AG04449 (cell line): Measurements from ENCODE around the gene GSTK1.

ENCODE experiments used
- CTCF ChIA-PET: fragments of 350-600 bp; formaldehyde crosslinking; extraction: SDS; loops from one replicate; lab custom pipeline; 2021; ENCODE audit warnings: antibody characterized with exemption; lab: Yijun Ruan, JAX
- POLR2A ChIA-PET: fragments of 400-600, 350-600 bp; formaldehyde crosslinking; extraction: SDS; loops from one replicate; lab custom pipeline; 2020; ENCODE audit warnings: antibody characterized with exemption, inconsistent platforms; lab: Yijun Ruan, JAX
- DNase-seq: peaks from one replicate; pipeline ENCODE4 v3.0.0-alpha.2; 2010; ENCODE audit warnings: low read depth, low spot score
- H3K4me3 ChIP-seq: 2 replicates; pipeline ENCODE4 v1.5.1; 2011; ENCODE audit warnings: low read depth, mild to moderate bottlenecking, control low read depth, low read length
- CTCF ChIP-seq: IDR thresholded peaks from one replicate; pipeline ENCODE4 v1.5.1; 2011; ENCODE audit warnings: mild to moderate bottlenecking, moderate library complexity, low read length, control low read depth, inconsistent platforms; ENCODE audit not compliant: insufficient read depth; ENCODE audit errors: missing control alignments

Gene GSTK1

GRCh38 chr7:143242306-143242705 lies 20.9 kb upstream of the GSTK1 start:
- no peak for TF ChIP-seq CTCF
- no peak overlapping the region for H3K4me3 ChIP-seq
- no peak for DNase-seq
- POLR2A ChIA-PET, result no interaction called here
- CTCF ChIA-PET, result interaction anchor here (1.1 to 5.1 kb wide), 4 partner anchors 16 to 174 kb away, joined by 3 to 79 read pairs (median 8); no protein-coding TSS in a partner anchor

- CTCF ChIA-PET, result interaction anchor here (1.0 to 5.1 kb wide), 4 partner anchors 15 to 173 kb away, joined by 3 to 79 read pairs (median 5); no protein-coding TSS in a partner anchor
- POLR2A ChIA-PET, result no interaction called here
- TF ChIP-seq CTCF, result no peak
- H3K4me3 ChIP-seq, result no peak overlapping the region
- no peak for DNase-seq
These were observed 20.1 kb upstream of the GSTK1 start for GRCh38 chr7:143243111-143243510.

- DNase-seq, result no peak
- CTCF ChIA-PET, result interaction anchor here (1.0 to 5.1 kb wide), 3 partner anchors 15 to 172 kb away, joined by 5 to 79 read pairs (median 5); no protein-coding TSS in a partner anchor
- POLR2A ChIA-PET, result no interaction called here
- TF ChIP-seq CTCF, result no peak
- H3K4me3 ChIP-seq, result no peak overlapping the region
These were observed 19.6 kb upstream of the GSTK1 start for GRCh38 chr7:143243614-143244013.

GRCh38 chr7:143244321-143244720 lies 18.9 kb upstream of the GSTK1 start:
- DNase-seq, result no peak
- ChIA-PET POLR2A (no interaction called here), CTCF (interaction anchor here (5.1 kb wide), 1 partner anchor 172 kb away, joined by 79 read pairs; no protein-coding TSS in a partner anchor)
- no peak for TF ChIP-seq CTCF
- H3K4me3 ChIP-seq, result no peak overlapping the region

- DNase-seq, result no peak
- TF ChIP-seq CTCF, result no peak
- ChIA-PET CTCF (no interaction called here), POLR2A (interaction anchor here (1.0 kb wide), 1 partner anchor 18 kb away, joined by 3 read pairs; the partner anchor contains the start of gene GSTK1)
- H3K4me3 ChIP-seq, result no peak overlapping the region
These were observed 18.1 kb upstream of the GSTK1 start for GRCh38 chr7:143245123-143245522.

GRCh38 chr7:143247372-143247771 lies 15.9 kb upstream of the GSTK1 start:
- CTCF ChIA-PET, result interaction anchor here (1.0 to 1.4 kb wide), 3 partner anchors 13 to 32 kb away, joined by 3 to 5 read pairs (median 3); no protein-coding TSS in a partner anchor
- no peak for DNase-seq
- H3K4me3 ChIP-seq, result no peak overlapping the region
- POLR2A ChIA-PET, result no interaction called here
- no peak for TF ChIP-seq CTCF
